ENCODE measurements around the gene CCDC197.

GRCh38 chr14:94054401-94054800, 57.3 kb downstream of the CCDC197 start:
- no peak for TF ChIP-seq POLR2A (IDR thresholded peaks at IDR 0.05; ENCODE audit: low read depth, low read length)
- TF ChIP-seq POLR2AphosphoS5 (IDR thresholded peaks at IDR 0.05; ENCODE audit: low read depth, low read length), result no peak
- no peak for TF ChIP-seq TAF1 (IDR thresholded peaks at IDR 0.05; ENCODE audit: borderline replicate concordance, low read depth, low read length)
